Smooth muscle cell of the brain vasculature (primary cell): ENCODE measurements around the gene NCAM2.
"Not testable (repeated sequence)": the region's sequence is repeated elsewhere in the genome, so short reads cannot be mapped to it uniquely, and the experiment has no call there.

Experiments used
- DNase-seq: peaks from one replicate; pipeline ENCODE4 v3.0.0-alpha.2; 2012; ENCODE audit warnings: low read depth, low spot score

The NCAM2 gene

GRCh38 chr21:21103692-21104091, 105.5 kb downstream of the NCAM2 start:
- no peak for DNase-seq

DNA sequence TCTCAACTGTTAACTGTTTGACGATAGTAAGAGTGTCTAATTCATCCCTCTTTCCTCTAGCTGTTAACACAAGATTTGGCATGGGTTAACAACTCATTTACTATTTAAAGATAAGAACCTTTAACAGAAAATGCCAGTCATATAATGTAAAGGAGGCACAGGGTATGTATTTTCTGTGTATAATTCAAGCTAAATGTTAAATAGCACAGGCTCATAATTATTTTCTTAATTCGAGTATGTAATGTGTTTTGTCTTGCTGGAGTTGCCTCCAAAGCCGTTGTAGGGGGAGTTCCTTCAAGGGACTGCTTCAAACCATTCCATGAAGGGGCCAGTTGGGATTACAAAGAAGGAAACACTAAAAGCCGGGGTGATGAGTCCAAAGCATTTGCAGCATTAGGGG, 111.5 kb downstream of the NCAM2 start:
- no peak for DNase-seq

GRCh38 chr21:21111309-21111920, 113.2 kb downstream of the NCAM2 start:
- no peak for DNase-seq

DNA sequence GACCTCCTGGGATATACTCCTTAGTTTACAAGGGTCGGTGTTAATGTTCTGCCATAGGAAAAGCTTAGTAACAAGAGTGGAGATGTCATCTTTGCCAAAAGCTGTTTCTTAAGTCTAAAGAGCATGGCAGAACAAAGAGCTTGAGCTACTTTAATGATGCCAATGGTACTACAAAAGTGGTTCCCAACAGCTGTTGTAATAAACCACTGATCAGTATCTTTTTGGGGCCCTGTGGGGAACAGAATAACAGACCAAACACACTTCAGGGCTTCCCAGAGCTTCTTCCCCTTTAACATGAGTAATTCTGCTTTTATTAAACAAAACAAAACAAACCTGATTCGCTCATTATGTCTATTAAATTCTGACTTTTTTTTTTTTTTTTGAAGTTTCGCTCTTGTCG, 116.3 kb downstream of the NCAM2 start:
- no peak for DNase-seq

GRCh38 chr21:21119091-21119490, 120.9 kb downstream of the NCAM2 start:
- no peak for DNase-seq

DNA sequence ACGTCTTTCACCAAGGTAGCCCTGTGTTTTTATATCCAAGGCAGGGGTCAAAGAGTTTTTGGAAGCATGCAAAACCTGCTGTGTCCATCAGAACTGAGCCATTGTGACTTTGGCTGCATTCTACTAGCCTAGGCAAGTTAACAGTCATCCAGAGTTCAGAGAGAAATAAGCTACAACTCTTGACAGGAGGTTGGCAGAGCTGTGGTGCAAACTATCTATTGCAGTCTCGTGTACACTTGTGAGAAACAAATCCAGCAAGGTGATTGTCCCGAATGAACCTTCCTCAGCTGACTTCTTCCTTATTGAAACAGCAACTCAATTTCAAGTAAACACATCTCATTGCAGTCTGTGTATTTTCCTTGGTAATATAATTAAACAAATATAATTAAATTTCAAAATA, 124.5 kb downstream of the NCAM2 start:
- no peak for DNase-seq

GRCh38 chr21:21132390-21132789, 134.2 kb downstream of the NCAM2 start:
- no peak for DNase-seq

- DNase-seq, result no peak
Measured at GRCh38 chr21:21137986-21138385, 139.8 kb downstream of the NCAM2 start.

- DNase-seq, result no peak
Measured at GRCh38 chr21:21146587-21147373, 148.6 kb downstream of the NCAM2 start.

GRCh38 chr21:21147374-21147745, 149.2 kb downstream of the NCAM2 start:
- DNase-seq, result no peak

DNA sequence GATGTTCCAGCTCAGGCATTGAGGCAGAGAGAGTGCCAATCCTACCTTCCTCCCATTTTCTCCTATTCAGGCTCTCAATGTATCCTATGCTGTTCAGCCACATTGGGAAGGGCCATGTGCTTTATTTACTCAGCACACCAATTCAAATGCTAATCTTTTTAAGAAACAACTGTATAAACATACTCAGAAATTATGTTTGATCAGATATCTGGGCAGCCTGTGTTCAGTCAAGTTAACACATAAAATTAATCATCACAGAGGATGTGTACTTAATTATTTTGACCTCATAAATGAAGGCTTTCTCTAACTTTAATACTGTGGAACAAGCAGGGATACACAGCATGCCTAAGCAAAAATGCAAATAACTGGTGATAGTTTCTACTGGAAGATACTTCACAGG, 149.8 kb downstream of the NCAM2 start:
- no peak for DNase-seq

- no peak for DNase-seq
Measured at GRCh38 chr21:21148514-21148913, 150.3 kb downstream of the NCAM2 start.

DNA sequence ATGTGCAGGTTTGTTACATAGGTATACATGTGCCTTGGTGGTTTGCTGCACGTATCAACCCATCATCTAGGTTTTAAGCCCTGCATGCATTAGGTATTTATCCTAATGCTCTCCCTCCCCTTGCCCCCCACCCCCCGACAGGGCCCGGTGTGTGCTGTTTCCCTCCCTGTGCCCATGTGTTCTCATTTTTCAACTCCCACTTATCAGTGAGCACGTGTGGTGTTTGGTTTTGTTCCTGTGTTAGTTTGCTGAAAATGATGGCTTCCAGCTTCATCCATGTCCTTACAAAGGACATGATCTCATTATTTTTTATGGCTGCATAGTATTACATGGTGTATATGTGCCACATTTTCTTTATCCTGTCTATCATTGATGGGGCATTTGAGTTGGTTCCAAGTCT, 151.2 kb downstream of the NCAM2 start:
- DNase-seq, result not testable (repeated sequence)

- no peak for DNase-seq
Measured at GRCh38 chr21:21151231-21151630, 153.0 kb downstream of the NCAM2 start.

- DNase-seq, result no peak
Measured at GRCh38 chr21:21156397-21156796, 158.2 kb downstream of the NCAM2 start.

GRCh38 chr21:21156957-21157356, 158.7 kb downstream of the NCAM2 start:
- DNase-seq, result no peak

GRCh38 chr21:21158376-21158918, 160.2 kb downstream of the NCAM2 start:
- no peak for DNase-seq

DNA sequence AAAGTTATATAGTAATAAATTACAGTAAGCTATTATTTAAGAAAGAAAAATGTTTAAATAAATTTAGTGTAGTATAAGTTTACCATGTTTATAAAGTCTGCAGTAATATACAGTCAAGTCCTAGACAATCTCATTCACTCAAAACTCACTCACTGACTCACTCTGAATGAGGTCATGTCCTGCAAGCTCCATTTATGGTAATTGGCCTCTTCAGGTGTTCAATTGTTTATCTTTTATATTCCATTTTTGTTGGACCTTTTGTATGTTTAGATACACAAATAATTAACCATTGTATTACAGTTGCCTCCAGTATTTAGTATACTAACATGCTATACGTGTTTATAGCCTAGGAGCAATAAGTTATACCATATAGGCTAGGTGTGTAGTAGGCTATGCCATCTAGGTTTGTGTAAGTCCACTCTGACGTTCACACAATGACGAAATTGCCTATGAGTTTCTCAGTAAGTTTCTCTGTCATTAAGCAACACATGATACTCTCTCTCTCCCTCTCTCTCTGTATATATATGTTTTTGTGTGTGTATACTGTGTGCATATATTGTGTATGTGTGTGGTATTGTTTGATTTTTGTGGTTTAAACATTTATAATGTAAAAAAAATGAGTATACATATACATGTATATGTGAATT, 161.2 kb downstream of the NCAM2 start:
- DNase-seq, result no peak

DNA sequence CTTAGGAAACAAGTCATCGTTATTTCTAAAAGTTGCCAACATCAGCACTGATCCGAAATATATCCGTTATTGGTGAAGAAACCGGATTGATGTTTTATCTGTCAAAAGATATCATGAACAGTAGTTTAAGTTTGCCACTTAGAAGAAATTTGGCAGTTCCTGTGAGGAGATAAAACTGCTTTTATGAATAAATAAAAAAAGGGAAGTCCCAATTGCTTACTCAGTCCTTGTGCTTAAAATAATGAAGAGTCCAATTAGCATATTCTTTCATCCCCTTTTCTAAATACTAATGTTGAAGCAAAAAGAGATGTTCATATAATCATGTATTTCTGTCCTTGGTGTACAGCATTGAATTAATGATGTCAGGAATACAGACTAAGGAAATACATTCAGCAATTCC, 164.6 kb downstream of the NCAM2 start:
- no peak for DNase-seq

- peak; percentile 62 for DNase-seq
Measured at GRCh38 chr21:21163904-21164303, 165.7 kb downstream of the NCAM2 start.

DNA sequence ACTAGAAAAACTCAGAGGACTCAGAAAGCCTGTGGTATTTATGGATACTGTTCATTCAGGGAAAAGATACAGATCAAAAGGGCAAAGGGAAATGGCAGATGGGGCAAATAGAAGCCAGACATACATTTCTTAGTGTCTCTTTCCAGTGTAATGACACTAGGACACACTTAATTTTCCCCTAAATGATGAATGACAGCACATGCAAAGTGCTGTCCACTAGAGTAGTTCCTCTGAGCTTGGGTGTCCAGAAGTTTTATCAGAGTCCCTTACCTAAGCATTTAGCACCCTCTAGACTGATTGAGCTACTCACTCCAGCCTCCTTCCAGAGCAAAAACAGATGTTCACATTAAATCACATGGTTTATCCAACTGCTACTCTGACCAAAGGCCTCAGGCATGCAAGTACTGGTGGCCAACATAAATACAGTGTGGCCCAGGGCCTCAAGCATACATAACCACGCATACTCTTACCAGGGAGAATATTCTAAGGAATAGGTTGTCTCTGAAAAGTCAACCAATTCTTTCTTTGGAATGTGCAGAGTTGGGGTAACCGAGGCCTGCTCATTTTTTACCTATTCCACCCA, 166.9 kb downstream of the NCAM2 start:
- peak; percentile 70 for DNase-seq

DNA sequence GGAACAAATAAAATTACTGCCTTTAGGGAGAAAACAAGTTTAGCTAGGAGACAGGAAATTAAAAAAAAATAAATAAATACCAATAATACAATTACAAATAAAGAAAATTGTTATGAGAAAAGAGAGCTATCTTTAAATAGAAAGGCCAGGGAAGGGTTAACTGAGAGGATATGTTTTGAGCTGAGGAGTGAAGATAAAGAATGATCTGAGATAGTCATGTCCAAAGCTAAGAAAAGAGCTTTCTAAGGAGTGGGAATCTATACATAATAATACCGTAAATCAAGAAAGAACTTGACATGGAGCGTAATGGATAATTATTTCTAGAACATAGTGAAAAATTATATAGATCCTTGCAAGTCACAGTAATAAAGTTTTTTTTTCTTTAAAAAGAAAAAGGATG, 176.5 kb downstream of the NCAM2 start:
- no peak for DNase-seq
